HepG2 (cell line): ENCODE results near the gene MAST1. TPM values are rescaled to one million over a fixed set of nuclear protein-coding genes. Genes with fewer than 3 reads are reported as not detected.

Experiments used
- ASH2L ChIP-seq: fragments of 300-600, 200-600 bp; sonication (generic); IDR thresholded peaks from 2 replicates; pipeline ENCODE4 v1.7.0; 2017; ENCODE audit warnings: low read depth, mild to moderate bottlenecking, moderate library complexity, mixed read lengths, low read length; ENCODE audit not compliant: insufficient read length
- ATF3 ChIP-seq: sonication (generic); formaldehyde crosslinking; IDR thresholded peaks from 2 replicates; pipeline ENCODE4 v1.4.0; 2020; ENCODE audit warnings: missing genetic modification reagents
- EED ChIP-seq: sonication (generic); formaldehyde crosslinking; IDR thresholded peaks from 2 replicates; pipeline ENCODE4 v1.5.0; 2020; ENCODE audit warnings: mild to moderate bottlenecking, missing genetic modification reagents
- FOXC1 ChIP-seq: sonication (generic); formaldehyde crosslinking; IDR thresholded peaks from 2 replicates; pipeline ENCODE4 v1.8.0; 2022; ENCODE audit warnings: mild to moderate bottlenecking, missing genetic modification reagents, borderline replicate concordance
- GATA4 ChIP-seq: sonication (generic); IDR thresholded peaks from 2 replicates; pipeline ENCODE4 v1.6.1; 2016; ENCODE audit warnings: antibody characterized with exemption, low read depth, borderline replicate concordance
- GZF1 ChIP-seq: sonication (generic); formaldehyde crosslinking; IDR thresholded peaks from 2 replicates; pipeline ENCODE4 v1.5.1; 2020; ENCODE audit warnings: mild to moderate bottlenecking, missing genetic modification reagents
- PHF20 ChIP-seq: sonication (generic); formaldehyde crosslinking; IDR thresholded peaks from 2 replicates; pipeline ENCODE4 v1.5.0; 2020; ENCODE audit warnings: mild to moderate bottlenecking, missing genetic modification reagents
- RXRB ChIP-seq: IDR thresholded peaks from 2 replicates; pipeline ENCODE4 v1.6.1; 2016; ENCODE audit warnings: borderline replicate concordance, missing genetic modification reagents, missing compliant biosample characterization
- THYN1 ChIP-seq: sonication (generic); formaldehyde crosslinking; IDR thresholded peaks from 2 replicates; pipeline ENCODE4 v1.8.1; 2023; ENCODE audit warnings: low read depth, mild to moderate bottlenecking, moderate library complexity, missing genetic modification reagents, borderline replicate concordance
- YY1 ChIP-seq: IDR thresholded peaks from 2 replicates; pipeline ENCODE4 v1.6.1; 2011; ENCODE audit warnings: low read length, low read depth, moderate library complexity, mild to moderate bottlenecking; ENCODE audit not compliant: insufficient read depth, insufficient replicate concordance
- ZFP36L1 ChIP-seq: sonication (generic); formaldehyde crosslinking; IDR thresholded peaks from 2 replicates; pipeline ENCODE4 v1.8.0; 2022; ENCODE audit warnings: mild to moderate bottlenecking, missing genetic modification reagents, moderate library complexity
- ZNF136 ChIP-seq: sonication (generic); formaldehyde crosslinking; IDR thresholded peaks from 2 replicates; pipeline ENCODE4 v1.8.1; 2022; ENCODE audit warnings: low read depth, mild to moderate bottlenecking, moderate library complexity, missing genetic modification reagents
- ZNF205 ChIP-seq: IDR thresholded peaks from 2 replicates; pipeline ENCODE4 v1.6.1; 2018; ENCODE audit warnings: missing biosample characterization, missing genetic modification reagents
- ZNF224 ChIP-seq: sonication (generic); formaldehyde crosslinking; IDR thresholded peaks from 2 replicates; pipeline ENCODE4 v1.5.0; 2020; ENCODE audit warnings: mild to moderate bottlenecking, missing genetic modification reagents
- ZNF407 ChIP-seq: sonication (generic); formaldehyde crosslinking; IDR thresholded peaks from one replicate; pipeline ENCODE4 v1.5.1; 2020; ENCODE audit warnings: mild to moderate bottlenecking, missing genetic modification reagents; ENCODE audit errors: not compliant biosample characterization
- ZNF691 ChIP-seq: sonication (generic); formaldehyde crosslinking; IDR thresholded peaks from 2 replicates; pipeline ENCODE4 v1.4.0; 2020; ENCODE audit warnings: missing genetic modification reagents, low read depth, mild to moderate bottlenecking, borderline replicate concordance
- ZNF703 ChIP-seq: sonication (generic); formaldehyde crosslinking; IDR thresholded peaks from 2 replicates; pipeline ENCODE4 v1.5.1; 2020; ENCODE audit warnings: missing genetic modification reagents, mild to moderate bottlenecking, moderate library complexity, borderline replicate concordance
- ZNF75D ChIP-seq: sonication (generic); formaldehyde crosslinking; IDR thresholded peaks from 2 replicates; pipeline ENCODE4 v1.8.1; 2023; ENCODE audit warnings: missing genetic modification reagents, mild to moderate bottlenecking, borderline replicate concordance
- ZNF761 ChIP-seq: sonication (generic); formaldehyde crosslinking; conservative IDR thresholded peaks from 2 replicates; pipeline ENCODE4 v1.4.0; 2020; ENCODE audit warnings: mild to moderate bottlenecking, missing genetic modification reagents
- ZNF788 ChIP-seq: sonication (generic); formaldehyde crosslinking; IDR thresholded peaks from 2 replicates; pipeline ENCODE4 v1.5.0; 2020; ENCODE audit warnings: mild to moderate bottlenecking, missing genetic modification reagents, borderline replicate concordance
- polyA plus RNA-seq, 8 experiments: library from polyadenylated mRNA; depleted of rRNA in 3 of 8; stranded (reverse) in 7 of 8; unstranded in 1 of 8; fragments of >200 nt; fragmentation: Illumina TruSeq in 4 of 8; extraction: Trizol in 4 of 8; gene quantifications; 2 replicates each; pipeline versions ENCODE4 v1.2.1 to v1.2.3, GENCODE V29; 2011 to 2016; ENCODE audit warnings: low read depth in 4 of 8, missing spikeins in 1 of 8, mixed read lengths in 1 of 8; ENCODE audit not compliant: insufficient read depth in 1 of 8
- total RNA-seq, 5 experiments: library from RNA; depleted of rRNA; stranded (reverse); fragments of >200 nt; fragmentation: Illumina TruSeq; extraction: Trizol; gene quantifications; 2 replicates each; pipeline ENCODE4 v1.2.3, GENCODE V29; 2016; ENCODE audit warnings: low read depth in 1 of 5

Gene MAST1
- total and polyA plus RNA-seq, 2 of the 13 experiments (the other 11 are each of a cell fraction or from before 2014, with no cell fraction given) = 0.73 to 4.7 TPM

GRCh38 chr19:12800923-12801465 lies 37.3 kb upstream of the MAST1 start (continued):
- TF ChIP-seq ZNF407 (CRISPR knock-in tag) = no peak
- TF ChIP-seq ZNF691 (CRISPR knock-in tag) = 0 out of 2 replicates have a peak, but pooled peaks have one; percentile 12
- TF ChIP-seq GZF1 = no peak
- TF ChIP-seq ZNF788 (CRISPR knock-in tag) = 0 out of 2 replicates have a peak, but pooled peaks have one; percentile 1
- 0 out of 2 replicates have a peak, but pooled peaks have one; percentile 13 for TF ChIP-seq PHF20 (CRISPR knock-in tag)
- TF ChIP-seq ZNF703 = 0 out of 2 replicates have a peak, but pooled peaks have one; percentile 68
- TF ChIP-seq RXRB = peak; percentile 7; the same call in 1 of the 2 replicates
- peak; percentile 74 for TF ChIP-seq ASH2L
- no peak for TF ChIP-seq EED
- no peak for TF ChIP-seq ZNF75D
- TF ChIP-seq ZNF224 (CRISPR knock-in tag) = no peak; the same call in 1 of the 2 replicates
- TF ChIP-seq THYN1 (CRISPR knock-in tag) = no peak
- 0 out of 2 replicates have a peak, but pooled peaks have one; percentile 6 for TF ChIP-seq ATF3 (CRISPR knock-in tag)
- TF ChIP-seq YY1 = peak; percentile 54
- TF ChIP-seq ZNF761 = no peak
- TF ChIP-seq ZFP36L1 (CRISPR knock-in tag) = no peak
- TF ChIP-seq ZNF136 = 0 out of 2 replicates have a peak, but pooled peaks have one; percentile 45
- TF ChIP-seq ZNF205 (CRISPR knock-in tag) = 0 out of 2 replicates have a peak, but pooled peaks have one; percentile 12
- no peak for TF ChIP-seq GATA4
- TF ChIP-seq FOXC1 = 0 out of 2 replicates have a peak, but pooled peaks have one; percentile 65
